ENCODE data around the gene RAB15. TPM values are rescaled to one million over a fixed set of nuclear protein-coding genes. Genes with fewer than 3 reads are reported as not detected.

RAB15 gene
- total RNA-seq, 6 experiments from 2014 or later: 3.5 to 5.7 (median 5.0) TPM

GRCh38 chr14:64990296-64990695 lies 18.2 kb upstream of the RAB15 start:
- Mint-ChIP-seq H3K9me3 (no peaks in the 10 kb centered on the region), H3K4me3 (no peak overlapping the region), H3K27me3 (ENCODE audit: insufficient read depth) (peaks cover 2% of the 10 kb centered on the region; the same call in 1 of the 2 replicates), H3K4me1 (ENCODE audit: low read depth) (peaks cover 25% of the 10 kb centered on the region), H3K36me3 (ENCODE audit: low read depth) (no peaks in the 10 kb centered on the region), H3K27ac (no peak overlapping the region)
- TF ChIP-seq CTCF (IDR thresholded peaks at IDR 0.05): no peak
- DNase-seq: no peak

- Mint-ChIP-seq H3K4me1 (ENCODE audit: low read depth) (peaks cover 26% of the 10 kb centered on the region), H3K4me3 (peak overlapping the region; percentile 93), H3K9me3 (no peaks in the 10 kb centered on the region), H3K36me3 (ENCODE audit: low read depth) (no peaks in the 10 kb centered on the region), H3K27ac (peak overlapping the region; percentile 90), H3K27me3 (ENCODE audit: insufficient read depth) (peaks cover 4% of the 10 kb centered on the region)
- DNase-seq: no peak
- no peak for TF ChIP-seq CTCF (IDR thresholded peaks at IDR 0.05)
Observed at GRCh38 chr14:64987438-64987767, 15.3 kb upstream of the RAB15 start.

- peak; percentile 80 for TF ChIP-seq CTCF (IDR thresholded peaks at IDR 0.05)
- H3K9me3 Mint-ChIP-seq: no peaks in the 10 kb centered on the region
- peaks cover 4% of the 10 kb centered on the region for H3K27me3 Mint-ChIP-seq (ENCODE audit: insufficient read depth)
- peak within 1 kb of the TSS; percentile 90 for H3K27ac Mint-ChIP-seq
- peaks cover 26% of the 10 kb centered on the region for H3K4me1 Mint-ChIP-seq (ENCODE audit: low read depth)
- H3K36me3 Mint-ChIP-seq (ENCODE audit: low read depth): no peaks in the 10 kb centered on the region
- H3K4me3 Mint-ChIP-seq: peak within 1 kb of the TSS; percentile 93
- DNase-seq: peak; percentile 96
Observed at GRCh38 chr14:64986648-64987437, 14.7 kb upstream of the RAB15 start, which contains the start of gene FNTB. TSS of gene FNTB (plus strand) at chr14:64986895. CDS start at chr14:64986954, 59 bp downstream.

GRCh38 chr14:64983439-64984310 lies 11.5 kb upstream of the RAB15 start:
- DNase-seq: peak; percentile 45
- TF ChIP-seq CTCF (IDR thresholded peaks at IDR 0.05): peak; percentile 88
- H3K27me3 Mint-ChIP-seq (ENCODE audit: insufficient read depth): peaks cover 5% of the 10 kb centered on the region
- no peaks in the 10 kb centered on the region for H3K36me3 Mint-ChIP-seq (ENCODE audit: low read depth)
- H3K4me3 Mint-ChIP-seq: peak overlapping the region; percentile 86
- H3K9me3 Mint-ChIP-seq: no peaks in the 10 kb centered on the region
- no peak overlapping the region for H3K27ac Mint-ChIP-seq
- peaks cover 22% of the 10 kb centered on the region for H3K4me1 Mint-ChIP-seq (ENCODE audit: low read depth)

GRCh38 chr14:64979336-64980074 lies 7.4 kb upstream of the RAB15 start:
- TF ChIP-seq CTCF (IDR thresholded peaks at IDR 0.05): no peak
- Mint-ChIP-seq H3K27me3 (ENCODE audit: insufficient read depth) (peaks cover 20% of the 10 kb centered on the region), H3K36me3 (ENCODE audit: low read depth) (no peaks in the 10 kb centered on the region), H3K4me3 (no peak overlapping the region), H3K27ac (no peak overlapping the region), H3K9me3 (no peaks in the 10 kb centered on the region), H3K4me1 (ENCODE audit: low read depth) (peaks cover 12% of the 10 kb centered on the region)
- DNase-seq: peak; percentile 29
